ENCODE results near the gene TERB1. TPM values are rescaled to one million over a fixed set of nuclear protein-coding genes. Genes with fewer than 3 reads are reported as not detected.

TERB1 gene
- total RNA-seq, 2 donors from 2014 or later, result not detected

DNA sequence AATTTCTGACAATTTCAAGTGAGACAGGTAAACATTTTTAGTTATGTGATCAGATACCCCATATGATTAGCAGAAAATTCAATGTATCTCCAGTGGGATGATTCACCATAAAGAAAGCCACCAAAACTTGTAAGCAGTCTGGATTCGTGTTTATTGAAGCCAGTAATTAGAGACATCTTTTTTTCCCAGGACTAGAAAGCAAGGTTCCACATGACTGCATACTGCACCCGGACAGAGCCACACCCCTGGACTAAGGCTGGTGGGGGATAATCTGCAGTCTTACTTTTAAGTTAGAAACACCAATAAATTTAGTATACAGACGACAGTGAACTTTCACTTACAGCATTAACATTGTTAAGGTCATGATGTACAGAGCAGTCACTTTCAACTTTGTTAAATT, 80.6 kb downstream of the TERB1 start:
- no peaks in the 10 kb centered on the region for H3K9me3 ChIP-seq
- no peak overlapping the region for H3K4me3 ChIP-seq
- peaks cover 44% of the 10 kb centered on the region for H3K36me3 ChIP-seq
- H3K27me3 ChIP-seq, result no peaks in the 10 kb centered on the region
- no peaks in the 10 kb centered on the region for H3K4me1 ChIP-seq
- H3K27ac ChIP-seq, result no peak overlapping the region
- TF ChIP-seq, protein P1, sequence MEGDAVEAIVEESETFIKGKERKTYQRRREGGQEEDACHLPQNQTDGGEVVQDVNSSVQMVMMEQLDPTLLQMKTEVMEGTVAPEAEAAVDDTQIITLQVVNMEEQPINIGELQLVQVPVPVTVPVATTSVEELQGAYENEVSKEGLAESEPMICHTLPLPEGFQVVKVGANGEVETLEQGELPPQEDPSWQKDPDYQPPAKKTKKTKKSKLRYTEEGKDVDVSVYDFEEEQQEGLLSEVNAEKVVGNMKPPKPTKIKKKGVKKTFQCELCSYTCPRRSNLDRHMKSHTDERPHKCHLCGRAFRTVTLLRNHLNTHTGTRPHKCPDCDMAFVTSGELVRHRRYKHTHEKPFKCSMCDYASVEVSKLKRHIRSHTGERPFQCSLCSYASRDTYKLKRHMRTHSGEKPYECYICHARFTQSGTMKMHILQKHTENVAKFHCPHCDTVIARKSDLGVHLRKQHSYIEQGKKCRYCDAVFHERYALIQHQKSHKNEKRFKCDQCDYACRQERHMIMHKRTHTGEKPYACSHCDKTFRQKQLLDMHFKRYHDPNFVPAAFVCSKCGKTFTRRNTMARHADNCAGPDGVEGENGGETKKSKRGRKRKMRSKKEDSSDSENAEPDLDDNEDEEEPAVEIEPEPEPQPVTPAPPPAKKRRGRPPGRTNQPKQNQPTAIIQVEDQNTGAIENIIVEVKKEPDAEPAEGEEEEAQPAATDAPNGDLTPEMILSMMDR (IDR thresholded peaks at IDR 0.05), result no peak
- no peak for DNase-seq (ENCODE audit: low spot score)

DNA sequence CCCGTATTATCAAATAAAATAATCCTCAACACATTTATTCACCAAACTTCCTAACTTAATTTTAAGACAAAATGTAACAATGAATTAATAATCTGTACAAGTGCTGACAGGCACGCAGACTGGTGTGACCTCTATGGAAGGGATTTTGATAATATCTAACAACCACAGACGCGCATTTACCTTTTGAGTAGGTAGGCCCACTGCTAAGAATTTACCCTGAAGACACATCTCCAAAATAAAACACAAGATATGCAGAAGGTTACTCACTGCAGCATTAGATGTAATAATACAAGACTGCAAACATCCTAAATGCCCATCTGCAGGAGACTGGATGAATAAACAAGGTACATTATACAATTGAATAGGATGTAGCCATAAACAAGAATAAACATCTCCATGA, 82.1 kb downstream of the TERB1 start:
- H3K4me3 ChIP-seq, result no peak overlapping the region
- no peaks in the 10 kb centered on the region for H3K27me3 ChIP-seq
- H3K27ac ChIP-seq, result no peak overlapping the region
- no peaks in the 10 kb centered on the region for H3K9me3 ChIP-seq
- no peak for DNase-seq (ENCODE audit: low spot score)
- TF ChIP-seq, protein P1 (IDR thresholded peaks at IDR 0.05), result no peak
- peaks cover 29% of the 10 kb centered on the region for H3K36me3 ChIP-seq
- H3K4me1 ChIP-seq, result no peaks in the 10 kb centered on the region

DNA sequence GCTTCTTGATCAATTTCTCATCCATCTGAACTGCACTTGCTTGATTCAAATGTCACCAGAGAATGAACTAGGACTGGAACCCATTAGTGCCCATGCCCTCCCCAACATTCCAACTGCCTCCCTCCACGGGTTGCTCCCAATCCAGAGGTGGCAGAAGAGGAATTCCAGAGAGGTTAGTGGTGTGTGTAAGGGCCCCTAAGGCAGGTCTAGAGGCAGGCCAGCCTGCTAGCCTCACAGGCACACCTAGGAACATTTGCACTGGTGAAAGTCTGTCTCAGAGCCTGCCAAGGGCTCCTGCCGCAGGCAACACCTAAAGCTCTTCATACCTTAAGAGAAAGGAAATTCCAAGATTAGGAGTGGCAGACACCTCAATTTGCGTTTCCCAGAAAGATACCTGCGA, 83.6 kb downstream of the TERB1 start:
- H3K36me3 ChIP-seq, result peaks cover 14% of the 10 kb centered on the region
- no peak overlapping the region for H3K4me3 ChIP-seq
- H3K27me3 ChIP-seq, result no peaks in the 10 kb centered on the region
- H3K9me3 ChIP-seq, result no peaks in the 10 kb centered on the region
- TF ChIP-seq, protein P1 (IDR thresholded peaks at IDR 0.05), result no peak
- no peak overlapping the region for H3K27ac ChIP-seq
- DNase-seq (ENCODE audit: low spot score), result no peak
- H3K4me1 ChIP-seq, result no peaks in the 10 kb centered on the region

DNA sequence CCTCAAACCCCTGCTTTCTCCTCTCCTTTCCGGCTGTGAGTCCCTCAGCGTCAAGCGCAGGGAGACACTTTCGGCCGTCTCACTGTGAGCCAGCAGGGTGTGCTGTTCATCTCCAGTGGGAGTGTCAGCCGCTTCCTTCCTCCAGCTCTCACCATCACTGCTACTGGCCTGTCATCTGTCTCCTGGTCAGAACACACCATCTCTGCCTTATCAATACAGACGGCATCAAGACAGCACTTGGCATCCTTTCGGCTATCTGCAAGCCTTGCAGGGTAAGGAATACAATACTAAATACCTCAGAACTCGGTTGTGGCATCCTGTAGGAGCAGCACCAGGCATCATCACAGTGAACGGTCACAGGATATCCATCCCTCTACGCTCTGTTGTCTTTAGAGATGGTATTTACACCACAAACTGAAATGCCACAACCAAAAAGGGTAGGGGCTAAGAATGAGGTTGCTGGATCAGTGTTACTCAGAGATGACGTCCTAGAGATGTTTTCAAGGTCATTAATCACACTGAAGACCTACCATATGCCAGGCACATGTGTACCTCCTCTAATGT, 84.2 kb downstream of the TERB1 start:
- no peak for DNase-seq (ENCODE audit: low spot score)
- Histone ChIP-seq H3K27ac (no peak overlapping the region), H3K4me3 (no peak overlapping the region), H3K4me1 (no peaks in the 10 kb centered on the region), H3K27me3 (no peaks in the 10 kb centered on the region), H3K9me3 (no peaks in the 10 kb centered on the region), H3K36me3 (peaks cover 8% of the 10 kb centered on the region)
- TF ChIP-seq, protein P1 (IDR thresholded peaks at IDR 0.05), result peak; percentile 22 to 56

DNA sequence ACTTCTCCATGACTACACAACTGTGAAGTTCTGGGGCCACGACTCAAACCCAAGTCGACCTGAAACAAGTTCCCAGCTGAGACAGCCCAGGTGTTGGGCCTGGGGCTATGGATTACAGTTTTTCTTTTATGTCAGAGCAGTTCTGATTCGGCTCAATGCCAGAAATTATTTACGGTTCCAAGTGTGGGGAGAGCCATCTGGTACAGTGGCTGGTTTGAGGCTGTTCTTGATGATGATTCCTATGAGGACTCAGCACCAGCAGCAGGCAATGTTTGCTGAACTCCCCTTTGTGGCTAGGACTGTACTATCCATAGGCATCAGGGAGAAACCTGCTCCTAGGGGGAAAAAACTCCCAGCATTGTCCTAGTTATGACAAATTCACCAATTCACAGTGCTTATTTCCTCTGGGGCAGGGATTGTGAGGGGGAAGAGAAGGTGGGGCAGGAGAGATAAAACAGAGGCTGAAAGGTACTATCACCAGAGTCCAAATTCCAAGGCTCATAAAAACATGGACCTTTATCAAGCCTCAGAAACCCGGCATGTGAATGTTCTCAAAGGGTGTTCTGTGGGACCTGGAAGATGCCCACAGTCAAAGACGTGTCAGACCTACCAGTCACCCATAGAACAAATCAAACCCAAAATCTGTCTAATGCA, 86.6 kb downstream of the TERB1 start:
- H3K9me3 ChIP-seq, result no peaks in the 10 kb centered on the region
- TF ChIP-seq, protein P1 (IDR thresholded peaks at IDR 0.05), result no peak
- H3K36me3 ChIP-seq, result no peaks in the 10 kb centered on the region
- H3K27ac ChIP-seq, result no peak overlapping the region
- no peak for DNase-seq (ENCODE audit: low spot score)
- H3K4me3 ChIP-seq, result no peak overlapping the region
- H3K27me3 ChIP-seq, result no peaks in the 10 kb centered on the region
- H3K4me1 ChIP-seq, result no peaks in the 10 kb centered on the region

DNA sequence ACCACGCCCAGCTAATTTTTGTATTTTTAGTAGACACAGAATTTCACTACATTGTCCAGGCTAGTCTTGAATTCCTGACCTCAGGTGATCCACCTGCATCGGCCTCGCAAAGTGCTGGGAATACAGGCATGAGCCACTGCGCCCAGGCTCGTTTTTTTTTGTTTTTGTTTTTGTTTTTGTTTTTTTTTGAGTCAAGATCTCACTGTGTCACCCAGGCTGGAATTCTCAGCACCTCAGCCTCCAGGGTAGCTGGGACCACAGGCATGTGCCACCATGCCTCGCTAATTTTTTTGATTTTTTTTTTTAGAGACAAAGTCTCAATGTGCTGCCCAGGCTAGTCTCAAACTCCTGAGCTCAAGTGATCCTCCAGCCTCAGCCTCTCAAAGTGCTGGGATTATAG, 87.3 kb downstream of the TERB1 start:
- Histone ChIP-seq H3K4me1 (no peaks in the 10 kb centered on the region), H3K9me3 (no peaks in the 10 kb centered on the region), H3K27me3 (no peaks in the 10 kb centered on the region), H3K27ac (no peak overlapping the region), H3K4me3 (no peak overlapping the region), H3K36me3 (no peaks in the 10 kb centered on the region)
- DNase-seq (ENCODE audit: low spot score), result no peak
- TF ChIP-seq, protein P1 (IDR thresholded peaks at IDR 0.05), result no peak
